ENCODE results near the gene SEC22A.

GRCh38 chr3:123314359-123315270, 112.9 kb downstream of the SEC22A start:
- no peak for TF ChIP-seq POLR2A (IDR thresholded peaks at IDR 0.05; ENCODE audit: low read depth, low read length)
- TF ChIP-seq POLR2AphosphoS5 (IDR thresholded peaks at IDR 0.05; ENCODE audit: low read depth, low read length) = no peak

Data from GM12892 (cell line).